GM12875 (cell line): ENCODE results near the gene CABLES2.

ENCODE experiments used
- H3K4me3 ChIP-seq: one replicate; pipeline ENCODE4 v1.5.1; 2011; ENCODE audit warnings: low read depth, low read length, control low read depth
- CTCF ChIP-seq: IDR thresholded peaks from 2 replicates; pipeline ENCODE4 v1.5.1; 2011; ENCODE audit warnings: low read depth, mild to moderate bottlenecking, control low read depth, inconsistent platforms, low read length, moderate library complexity, borderline replicate concordance; ENCODE audit not compliant: insufficient read depth

CABLES2 gene

GRCh38 chr20:62344092-62344491 is 63.0 kb downstream of the CABLES2 start:
- no peak overlapping the region for H3K4me3 ChIP-seq
- no peak for TF ChIP-seq CTCF

- TF ChIP-seq CTCF, result no peak
- no peak overlapping the region for H3K4me3 ChIP-seq
Measured at GRCh38 chr20:62342910-62343309, 64.2 kb downstream of the CABLES2 start.

- TF ChIP-seq CTCF, result no peak
- H3K4me3 ChIP-seq, result peak overlapping the region; percentile 23
Measured at GRCh38 chr20:62339647-62340062, 67.4 kb downstream of the CABLES2 start.
